Heart right ventricle (tissue), 16 donors: ENCODE measurements around the gene DSN1. TPM values are rescaled to one million over a fixed set of nuclear protein-coding genes. Genes with fewer than 3 reads are reported as not detected.

ENCODE experiments used
- ATAC-seq, 8 donors: fragments of 200-7000 bp; cut with Tn5 transposase; one replicate each; pipeline ENCODE4 v1.9.1; 2020; ENCODE audit warnings: mild to moderate bottlenecking in 8 of 8, moderate library complexity in 8 of 8, moderate number of reproducible peaks in 1 of 8
- DNase-seq, 2 donors: peaks; one replicate each; pipeline ENCODE4 v3.0.0-alpha.2; 2020
- H3K27ac ChIP-seq, 10 donors: fragments of 200-600 bp; sonication (generic) in 2 of 10; one replicate each; pipeline versions ENCODE4 v1.5.0 to v1.8.0; 2020 to 2022; ENCODE audit warnings: mild to moderate bottlenecking in 3 of 10
- H3K27me3 ChIP-seq, 7 donors: fragments of 200-600 bp; one replicate each; pipeline ENCODE4 v1.8.0; 2021 to 2022; ENCODE audit warnings: mild to moderate bottlenecking in 2 of 7
- H3K36me3 ChIP-seq, 9 donors: fragments of 200-600 bp; sonication (generic) in 1 of 9; one replicate each; pipeline versions ENCODE4 v1.5.0 to v1.8.0; 2020 to 2022; ENCODE audit warnings: mild to moderate bottlenecking in 2 of 9
- H3K4me1 ChIP-seq, 9 donors: fragments of 200-600 bp; sonication (generic) in 1 of 9; one replicate each; pipeline versions ENCODE4 v1.5.0 to v1.8.0; 2020 to 2022; ENCODE audit warnings: mild to moderate bottlenecking in 4 of 9
- H3K4me3 ChIP-seq, 10 donors: fragments of 200-600 bp; sonication (generic) in 2 of 10; one replicate each; pipeline versions ENCODE4 v1.5.0 to v1.8.0; 2020 to 2022; ENCODE audit warnings: mild to moderate bottlenecking in 7 of 10, moderate library complexity in 2 of 10
- H3K9me3 ChIP-seq, 11 donors: fragments of 200-600 bp in 10 of 11; sonication (generic) in 2 of 11; one replicate each; pipeline versions ENCODE4 v1.5.0 to v1.8.0; 2013 to 2022; ENCODE audit warnings: mild to moderate bottlenecking in 2 of 11, control low read depth in 1 of 11, moderate library complexity in 1 of 11
- CTCF ChIP-seq, 9 donors: fragments of 200-600 bp; sonication (generic) in 2 of 9; IDR thresholded peaks; one replicate each; pipeline versions ENCODE4 v1.5.0 to v1.8.0; 2021 to 2022; ENCODE audit warnings: antibody characterized with exemption in 9 of 9, mild to moderate bottlenecking in 5 of 9, moderate library complexity in 1 of 9
- WGBS, 2 donors: extraction: QIAGEN DNeasy Blood & Tissue Kit; methylation state at CpG; one replicate each; pipeline ENCODE4 v1.1.7; 2013; ENCODE audit warnings: inconsistent platforms in 1 of 2; 5-methylcytosine and 5-hydroxymethylcytosine counted together
- intact Hi-C, 10 donors: fragments of 100-400 bp; cut with DNase I; formaldehyde crosslinking; loops; one replicate each; pipeline versions ENCODE4 v1.11.1 to v1.14.2; 2022
- polyA plus RNA-seq, 2 donors: library from polyadenylated mRNA; stranded (reverse); fragments of 200-250 nt; gene quantifications; one replicate each; pipeline ENCODE4 v1.2.3, GENCODE V29; 2013
- total RNA-seq, 10 donors: library from RNA; stranded (reverse); fragmentation: NEBNext Ultra II Directional in 3 of 10; extraction: Animal tissue kit (Norgen Biotek cat#: 25700) in 3 of 10; gene quantifications; one replicate each; pipeline versions ENCODE4 v1.2.1 to v1.2.4, GENCODE V29; 2021 to 2023
- donor health status: Arrhythmogenic right ventricular cardiomyopathy.
- donor health status: ischemic (EF 13 %, LVEDD 7.1; RV severe dilation, severe dysfunction).
- donor health status: healthy with polysubstance abuse.
- donor health status: DM: no; HTN: yes; CAD: no.
- donor health status: DM: no; HTN: no; CAD: no.
- donor health status: ischemic (EF 25% LVEDD 6.9; RV normal size, moderate dysfunction).
- donor health status: ischemic (EF 25% LVEDD 5.7; RV mildly dilated, moderate dysfunction).
- donor health status: healthy.
- donor health status: DM: yes; HTN: yes; CAD: no.
- donor health status: Ischemic cardiomyopathy.
- donor health status: ischemic (EF 35%, LVEDD 5.7; RV mildly dilated, moderate dysfunction).
- donor health status: nonischemic (EF 11% LVEDD 7.7; RV severe dilation, severe dysfunction).
- donor health status: DM: yes; HTN: yes; CAD: no.
- donor health status: PGD.
- donor health status: ischemic (EF 29% LVEDD 5.4; RV normal size, mild dysfunction).
- donor health status: nonischemic (EF 23%, LVEDD 6.1; RV moderate dilation, normal function).

The DSN1 gene
- total and polyA plus RNA-seq, 12 donors, result 3.2 to 6.0 (median 4.9) TPM

GRCh38 chr20:36773107-36773596 is 411 bp downstream of the DSN1 start:
- no peaks in the 10 kb centered on the region for H3K9me3 ChIP-seq
- H3K4me3 ChIP-seq, result peak overlapping the region; percentile 49 to 85 (median 78)
- intact Hi-C loops, result loop anchor here in 6 of 10 donors (5.0 to 10.0 kb wide), 2 partner anchors 92 to 166 kb away; partner anchors contain the start of gene RAB5IF (in 1 of the 6)
- DNase-seq (no peak), ATAC-seq (no peak)
- no peak for TF ChIP-seq CTCF (IDR thresholded peaks at IDR 0.05)
- H3K4me1 ChIP-seq, result peaks cover 0 to 44% (median 28%) of the 10 kb centered on the region in 9 donors
- peaks cover 0 to 12% (median 0%) of the 10 kb centered on the region in 9 donors for H3K36me3 ChIP-seq
- H3K27ac ChIP-seq, result peak overlapping the region in 8 of 10 donors; percentile 93 to 99 (median 96)
- no peaks in the 10 kb centered on the region for H3K27me3 ChIP-seq
- 1 to 2% methylated on average over 26 to 28 of the region's 28 CpGs for WGBS, 2 donors

- no peak for TF ChIP-seq CTCF (IDR thresholded peaks at IDR 0.05)
- Histone ChIP-seq H3K4me3 (no peak overlapping the region), H3K36me3 (peaks cover 0 to 23% (median 0%) of the 10 kb centered on the region in 9 donors), H3K4me1 (peaks cover 0 to 36% (median 24%) of the 10 kb centered on the region in 9 donors), H3K27ac (no peak overlapping the region), H3K9me3 (no peaks in the 10 kb centered on the region), H3K27me3 (no peaks in the 10 kb centered on the region)
- WGBS, 2 donors, result 70 to 82% methylated on average over 7 of the region's 7 CpGs
- ATAC-seq (no peak), DNase-seq (no peak)
- intact Hi-C loops, result loop anchor here in 6 of 10 donors (5.0 to 10.0 kb wide), 2 partner anchors 94 to 163 kb away; partner anchors contain the start of gene RAB5IF (in 1 of the 6)
Observed at GRCh38 chr20:36770680-36771079, 2.9 kb downstream of the DSN1 start.

GRCh38 chr20:36768768-36769430 is 4.7 kb downstream of the DSN1 start:
- intact Hi-C loops, result no loop called here

GRCh38 chr20:36761125-36761524 is 12.4 kb downstream of the DSN1 start:
- Histone ChIP-seq H3K27me3 (no peaks in the 10 kb centered on the region), H3K4me3 (no peak overlapping the region), H3K9me3 (no peaks in the 10 kb centered on the region), H3K27ac (no peak overlapping the region), H3K4me1 (peaks cover 0 to 25% (median 9%) of the 10 kb centered on the region in 9 donors), H3K36me3 (peaks cover 0 to 54% (median 0%) of the 10 kb centered on the region in 9 donors)
- no peak for TF ChIP-seq CTCF (IDR thresholded peaks at IDR 0.05)
- DNase-seq, result no peak
- intact Hi-C loops, result no loop called here
- no peak for ATAC-seq
- 97 to 99% methylated on average over 4 of the region's 4 CpGs for WGBS, 2 donors

More at GRCh38 chr20:36768768-36769430, 4.7 kb downstream of the DSN1 start:
- TF ChIP-seq CTCF (IDR thresholded peaks at IDR 0.05), result no peak
- Histone ChIP-seq H3K27me3 (no peaks in the 10 kb centered on the region), H3K4me3 (no peak overlapping the region), H3K9me3 (no peaks in the 10 kb centered on the region), H3K4me1 (peaks cover 0 to 22% (median 13%) of the 10 kb centered on the region in 9 donors), H3K36me3 (peaks cover 0 to 35% (median 0%) of the 10 kb centered on the region in 9 donors), H3K27ac (peak overlapping the region in 2 of 10 donors; percentile 8 to 34)
- no peak for ATAC-seq
- DNase-seq, result no peak
- 60 to 68% methylated on average over 5 of the region's 5 CpGs for WGBS, 2 donors
